NCI-H2171 (cell line): ENCODE results near the gene LKAAEAR1.

Experiments used
- DNase-seq: peaks from one replicate; lab custom pipeline; 2025; lab: John Stamatoyannopoulos, UW

The LKAAEAR1 gene

DNA sequence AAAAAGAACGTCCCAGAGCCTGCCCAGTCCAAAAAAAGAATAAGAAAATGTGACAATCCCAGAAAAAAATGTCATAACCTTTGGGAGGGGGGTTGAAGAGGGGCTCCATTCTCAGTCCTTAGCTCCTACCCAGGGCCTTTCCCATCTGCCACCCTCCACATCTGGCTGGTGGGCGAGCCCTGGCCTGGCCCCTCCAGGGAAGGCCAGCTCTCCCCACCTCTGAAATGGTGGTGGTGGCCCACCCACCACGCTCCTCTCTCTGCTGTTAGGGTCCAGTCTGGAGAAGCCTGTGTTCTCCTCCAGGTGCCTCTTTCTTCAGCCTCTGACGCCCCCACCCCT lies 5.3 kb downstream of the LKAAEAR1 start:
- DNase-seq = no peak

DNA sequence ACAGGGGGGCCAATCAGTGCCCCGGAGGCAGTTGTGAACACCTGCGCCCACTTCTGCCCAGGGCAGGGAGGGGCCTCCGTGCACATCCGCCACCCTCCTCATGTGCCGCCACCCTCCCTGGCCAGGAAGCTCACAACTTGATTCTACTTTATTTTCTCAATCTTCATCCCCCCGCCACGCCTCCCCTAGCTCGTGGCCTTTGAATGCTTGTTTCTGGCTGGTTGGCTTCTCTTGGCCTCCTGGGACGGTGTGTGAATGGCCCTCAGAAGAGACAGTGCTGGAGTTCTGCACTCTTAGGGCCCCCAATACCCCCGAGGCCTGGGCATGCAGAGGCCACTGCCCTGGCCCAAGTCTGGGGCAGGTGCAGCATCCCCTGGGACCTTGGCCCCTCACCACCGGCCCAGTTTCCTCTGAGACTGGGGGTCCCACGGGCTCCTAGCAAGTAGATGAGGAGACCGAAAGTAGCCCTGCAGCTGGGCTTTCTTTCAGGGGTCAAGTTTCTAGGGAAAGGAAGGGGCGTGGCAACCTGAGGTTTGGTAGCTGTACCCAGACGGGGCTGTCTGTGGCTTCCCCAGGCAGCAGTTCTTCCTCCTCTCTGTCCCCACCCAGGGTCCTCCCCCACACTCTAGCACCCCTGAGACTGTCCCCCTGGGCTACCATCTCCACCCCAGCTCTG lies 6.2 kb downstream of the LKAAEAR1 start:
- no peak for DNase-seq

DNA sequence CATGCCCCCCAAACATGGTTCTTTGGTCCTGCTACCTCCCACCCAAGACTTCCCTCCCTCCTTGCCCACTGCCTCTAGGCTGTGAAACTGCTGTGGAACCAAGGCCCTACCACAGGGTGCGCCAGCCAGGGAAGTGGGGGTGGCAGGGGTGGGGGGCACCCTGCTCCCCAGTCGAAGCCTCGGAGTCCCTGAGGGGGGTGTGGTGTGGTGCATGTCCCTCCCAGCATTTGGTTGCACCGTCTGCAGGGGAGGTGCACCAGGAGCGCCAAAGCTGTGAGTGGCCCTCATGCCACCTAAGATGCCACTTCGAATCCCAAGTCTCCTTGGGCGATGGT lies 6.7 kb downstream of the LKAAEAR1 start:
- DNase-seq = no peak

DNA sequence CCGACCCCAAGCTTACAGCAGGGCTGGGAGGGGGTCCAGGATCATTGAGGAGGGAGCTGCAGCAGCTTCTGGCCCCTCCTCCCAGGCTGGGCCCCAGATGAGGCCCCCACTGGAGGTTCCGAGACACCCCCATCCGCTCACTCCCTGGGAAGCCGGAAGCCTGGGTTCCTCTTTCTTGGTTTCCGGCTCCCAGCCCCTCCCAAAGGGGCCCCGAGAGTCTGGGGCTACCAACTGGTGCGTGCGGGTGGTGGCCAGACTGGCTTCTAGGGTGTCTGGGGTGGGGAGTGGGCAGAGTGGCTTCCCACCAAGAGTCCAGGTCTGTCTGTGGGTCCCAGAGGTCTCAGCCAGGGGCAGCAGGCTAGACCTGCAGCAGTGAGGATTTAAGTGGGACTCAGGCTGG lies 7.1 kb downstream of the LKAAEAR1 start:
- no peak for DNase-seq

DNA sequence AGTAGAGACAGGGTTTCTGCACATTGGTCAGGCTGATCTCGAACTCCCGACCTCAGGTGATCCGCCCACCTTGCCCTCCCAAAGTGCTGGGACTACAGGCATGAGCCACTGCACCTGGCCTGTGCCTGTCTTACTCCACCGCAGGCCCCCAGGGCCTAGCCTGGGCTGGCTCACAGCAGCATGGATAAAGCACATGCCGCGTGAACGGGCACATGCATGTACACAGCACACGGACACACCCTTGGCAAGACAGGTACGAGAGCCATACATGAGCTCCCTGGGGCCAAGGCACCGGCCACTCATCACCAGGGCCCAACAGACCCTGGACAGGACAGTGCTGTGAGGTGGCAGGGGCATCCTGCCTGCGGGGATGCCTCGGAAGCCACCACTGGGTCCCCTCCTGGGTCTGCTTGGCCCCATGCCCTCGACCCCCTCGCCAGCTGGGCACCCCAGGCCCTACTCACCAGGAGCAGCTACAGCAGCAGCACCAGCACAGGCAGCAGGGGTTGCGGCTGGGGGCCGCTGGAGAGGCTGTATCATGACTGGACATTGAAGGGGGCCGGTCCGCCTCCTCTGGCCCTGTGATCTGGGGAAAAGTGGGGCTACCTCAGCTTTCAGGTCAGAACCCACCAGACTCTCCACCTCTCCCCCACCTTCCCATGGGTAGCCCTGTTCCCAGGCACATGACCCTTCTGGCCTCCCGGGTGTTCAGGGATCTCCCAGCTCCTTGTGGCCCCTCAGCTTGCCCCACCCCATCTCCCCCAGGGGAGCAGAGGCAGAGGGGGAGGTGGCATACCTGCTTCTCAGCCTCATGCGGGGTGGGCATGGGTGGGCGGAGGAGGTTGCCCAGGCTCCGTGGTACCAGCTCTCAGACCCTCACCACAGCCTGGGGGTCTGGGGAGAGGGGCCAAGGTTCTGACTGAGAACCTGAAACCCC lies 7.9 kb downstream of the LKAAEAR1 start:
- no peak for DNase-seq

DNA sequence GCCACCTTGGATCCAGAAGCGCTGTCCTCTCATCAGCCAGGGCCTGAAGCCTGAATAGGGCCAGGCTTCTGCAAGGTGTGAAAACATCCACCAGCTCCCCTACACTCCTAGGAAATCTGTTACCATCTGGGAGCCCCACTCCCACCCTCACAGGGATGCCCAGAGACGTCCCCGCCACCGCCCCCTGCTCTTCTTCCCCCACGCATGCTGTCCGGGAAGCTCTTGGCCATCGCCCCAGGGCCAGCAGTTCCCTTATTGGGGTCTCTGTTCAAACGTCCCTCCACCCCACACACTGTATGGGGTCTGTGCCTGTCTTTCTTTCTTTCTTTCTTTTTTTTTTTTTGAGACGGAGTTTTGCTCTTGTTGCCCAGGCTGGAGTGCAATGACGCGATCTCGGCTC lies 8.6 kb downstream of the LKAAEAR1 start:
- DNase-seq = no peak

DNA sequence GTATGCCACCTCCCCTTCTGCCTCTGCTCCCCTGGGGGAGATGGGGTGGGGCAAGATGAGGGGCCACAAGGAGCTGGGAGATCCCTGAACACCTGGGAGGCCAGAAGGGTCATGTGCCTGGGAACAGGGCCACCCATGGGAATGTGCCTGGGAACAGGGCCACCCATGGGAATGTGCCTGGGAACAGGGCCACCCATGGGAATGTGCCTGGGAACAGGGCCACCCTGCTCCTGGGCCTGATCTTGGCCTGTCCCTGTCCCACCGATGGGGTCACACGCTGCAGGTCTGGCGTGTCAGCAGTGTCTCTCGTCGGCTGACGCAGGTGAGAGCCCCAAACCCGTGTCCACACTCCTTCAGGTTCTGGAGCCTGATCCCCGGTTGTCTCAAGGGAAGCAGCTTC lies 9.2 kb downstream of the LKAAEAR1 start:
- DNase-seq = no peak

DNA sequence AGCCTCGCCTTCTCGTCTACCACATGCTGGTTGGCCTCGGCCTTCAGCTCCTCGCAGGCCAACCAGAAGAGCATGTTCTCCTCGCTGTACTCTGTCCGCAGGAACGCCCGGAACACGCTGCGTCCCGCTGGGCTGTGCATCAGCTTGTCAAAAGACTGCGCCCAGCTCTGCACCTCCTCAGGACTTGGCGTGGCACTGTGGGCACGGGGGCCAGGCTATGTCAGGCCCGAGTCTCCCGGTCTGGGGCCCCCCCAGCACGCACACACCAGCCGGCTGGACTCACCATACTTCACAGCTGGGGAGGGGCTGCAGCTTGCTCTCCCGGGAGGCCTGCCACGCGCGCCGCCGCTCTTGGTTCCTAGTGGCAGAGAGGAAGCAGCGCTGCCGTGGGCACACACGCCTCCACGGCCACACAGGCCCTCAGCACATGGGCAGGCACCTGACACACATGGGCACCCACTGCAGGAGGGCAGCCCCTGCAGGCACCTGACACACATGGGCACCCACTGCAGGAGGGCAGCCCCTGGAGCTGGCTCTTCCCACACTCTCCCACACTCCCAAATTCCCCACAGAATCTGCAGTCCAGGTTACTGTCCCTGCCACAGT lies 9.9 kb downstream of the LKAAEAR1 start:
- no peak for DNase-seq

DNA sequence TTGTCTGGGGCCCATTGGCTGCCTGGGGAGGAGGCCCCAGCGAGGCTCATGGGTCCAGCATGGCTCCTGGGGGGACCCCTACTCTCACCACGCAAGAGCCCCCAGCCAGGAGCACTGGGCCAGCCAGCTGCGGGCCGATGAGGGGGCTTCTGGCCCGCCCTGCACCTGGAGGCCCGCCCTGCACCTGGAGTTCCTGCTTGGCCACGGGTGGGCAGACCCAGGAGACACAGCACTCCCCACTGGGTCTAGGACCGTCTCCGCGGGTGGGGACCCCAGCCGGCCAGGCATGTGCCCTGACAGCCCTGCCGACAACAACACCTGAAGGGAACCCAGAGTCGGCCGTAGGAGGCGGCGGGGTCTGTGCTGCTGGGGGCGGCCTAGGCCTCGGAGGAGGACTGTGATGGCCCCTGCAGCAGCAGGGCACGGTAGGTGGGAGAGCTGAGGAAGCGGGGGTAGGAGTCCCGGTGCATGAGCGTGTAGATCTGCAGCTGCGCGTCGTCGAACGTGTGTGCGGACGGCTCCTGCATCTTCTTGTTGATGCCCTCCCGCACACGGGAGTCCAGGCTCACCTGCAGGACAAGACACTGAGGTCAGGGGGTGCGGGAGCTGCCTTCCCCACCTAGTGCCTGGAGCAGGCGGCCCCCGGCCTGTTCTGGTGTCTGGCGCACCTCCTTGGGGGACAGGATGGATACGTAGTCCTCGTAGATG lies 10.6 kb downstream of the LKAAEAR1 start:
- DNase-seq = no peak

DNA sequence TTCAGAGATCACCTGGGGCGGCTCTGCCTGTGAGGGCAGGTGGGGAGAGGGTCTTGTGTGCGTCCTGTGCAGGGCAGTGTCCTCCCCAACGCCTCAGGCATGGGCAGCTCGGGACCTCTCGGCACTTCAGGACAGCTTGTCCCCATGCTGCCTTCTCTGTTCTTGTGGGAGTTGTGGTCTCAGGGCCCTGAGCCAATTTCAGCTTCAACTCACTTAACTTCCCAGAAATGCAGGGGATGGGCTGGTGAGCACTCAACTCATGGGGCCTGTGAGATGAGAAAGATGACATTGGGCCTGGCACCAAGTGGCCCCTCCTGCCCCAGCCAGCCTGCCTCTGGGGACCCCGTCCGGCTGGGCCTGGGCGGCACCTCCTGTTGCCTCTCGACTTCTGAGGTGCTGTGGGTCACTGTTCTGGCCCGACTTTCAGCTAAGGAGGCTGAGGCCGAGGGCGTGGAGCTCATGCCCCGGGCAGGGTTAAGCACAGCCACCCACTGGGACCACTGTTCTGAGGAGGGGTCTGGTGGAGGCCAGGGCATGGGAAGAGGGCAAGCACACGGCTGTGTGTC lies 11.6 kb downstream of the LKAAEAR1 start:
- DNase-seq = no peak

DNA sequence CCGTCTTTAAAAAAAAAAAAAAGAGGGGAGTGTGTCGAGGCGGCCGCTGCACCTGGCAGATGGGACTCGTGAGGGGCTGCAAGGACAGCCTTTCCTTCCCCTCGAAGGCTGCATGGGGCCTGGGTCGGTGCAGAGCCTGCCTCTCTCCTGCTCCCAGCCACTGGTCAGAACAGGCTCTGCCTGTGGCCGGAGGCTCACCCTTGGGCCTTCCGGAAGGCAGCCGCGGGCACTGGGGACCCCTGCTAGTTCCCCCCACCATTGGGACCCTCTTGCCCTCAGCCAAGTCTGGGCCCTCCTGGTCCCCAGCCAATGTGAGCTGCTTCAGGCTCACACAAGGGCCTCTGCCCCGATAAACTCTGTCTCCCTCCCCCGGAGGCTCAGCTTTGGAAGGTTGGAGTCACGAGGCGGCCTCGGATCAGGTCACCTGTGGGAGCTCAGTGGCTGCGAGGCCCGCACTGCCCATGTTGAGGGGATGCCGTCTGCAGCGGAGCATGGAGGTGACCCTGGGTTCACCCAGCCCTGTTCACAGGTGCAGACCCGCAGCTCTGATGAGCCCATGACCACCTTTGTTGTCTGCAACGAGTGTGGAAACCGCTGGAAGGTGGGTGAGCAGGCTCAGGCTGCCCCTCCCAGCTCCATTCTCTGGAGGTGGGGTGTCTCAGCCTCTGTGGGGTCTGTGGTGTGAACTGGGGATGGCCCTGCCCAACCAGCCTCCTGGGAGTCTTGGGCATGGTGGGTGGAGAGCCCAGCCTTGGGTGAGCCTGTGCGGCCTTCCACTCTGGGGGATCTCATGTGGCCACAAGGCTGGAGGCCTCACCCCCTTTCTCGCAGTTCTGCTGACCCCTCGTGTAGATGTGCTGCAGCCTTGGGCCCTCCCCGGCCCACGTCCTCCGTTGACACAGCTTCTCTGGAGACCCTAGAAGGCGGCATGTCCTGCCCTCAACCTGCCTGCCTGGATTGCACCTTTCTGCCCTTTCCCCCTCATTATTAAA lies 12.6 kb downstream of the LKAAEAR1 start:
- no peak for DNase-seq

DNA sequence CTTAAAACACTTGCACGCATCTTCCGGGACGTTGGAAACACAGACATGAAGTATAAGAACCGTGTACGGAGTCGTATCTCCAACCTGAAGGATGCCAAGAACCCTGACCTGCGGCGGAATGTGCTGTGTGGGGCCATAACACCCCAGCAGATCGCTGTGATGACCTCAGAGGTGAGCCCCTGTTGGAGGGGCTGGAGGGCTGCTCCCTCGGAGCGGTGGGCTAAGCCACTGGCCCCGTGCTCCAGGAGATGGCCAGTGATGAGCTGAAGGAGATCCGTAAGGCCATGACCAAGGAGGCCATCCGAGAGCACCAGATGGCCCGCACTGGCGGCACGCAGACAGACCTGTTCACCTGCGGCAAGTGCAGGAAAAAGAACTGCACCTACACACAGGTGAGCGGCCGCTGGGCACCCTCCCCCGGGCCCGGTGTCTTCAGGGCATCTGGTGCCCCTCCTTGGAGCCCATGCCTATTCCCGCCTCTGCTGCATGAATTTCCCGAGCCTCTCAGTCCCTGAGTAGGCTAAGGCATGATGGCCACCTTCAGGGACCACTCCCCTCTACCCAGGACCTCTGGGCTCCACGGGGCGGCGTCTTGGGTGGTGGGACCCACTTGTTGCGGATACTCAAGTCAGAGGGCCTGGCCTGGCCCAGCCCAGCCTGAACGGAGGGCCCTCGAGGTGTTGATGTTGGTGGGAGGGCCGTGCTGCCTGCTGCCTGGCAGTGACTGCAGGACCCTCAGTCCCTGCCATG lies 13.8 kb downstream of the LKAAEAR1 start:
- no peak for DNase-seq

DNA sequence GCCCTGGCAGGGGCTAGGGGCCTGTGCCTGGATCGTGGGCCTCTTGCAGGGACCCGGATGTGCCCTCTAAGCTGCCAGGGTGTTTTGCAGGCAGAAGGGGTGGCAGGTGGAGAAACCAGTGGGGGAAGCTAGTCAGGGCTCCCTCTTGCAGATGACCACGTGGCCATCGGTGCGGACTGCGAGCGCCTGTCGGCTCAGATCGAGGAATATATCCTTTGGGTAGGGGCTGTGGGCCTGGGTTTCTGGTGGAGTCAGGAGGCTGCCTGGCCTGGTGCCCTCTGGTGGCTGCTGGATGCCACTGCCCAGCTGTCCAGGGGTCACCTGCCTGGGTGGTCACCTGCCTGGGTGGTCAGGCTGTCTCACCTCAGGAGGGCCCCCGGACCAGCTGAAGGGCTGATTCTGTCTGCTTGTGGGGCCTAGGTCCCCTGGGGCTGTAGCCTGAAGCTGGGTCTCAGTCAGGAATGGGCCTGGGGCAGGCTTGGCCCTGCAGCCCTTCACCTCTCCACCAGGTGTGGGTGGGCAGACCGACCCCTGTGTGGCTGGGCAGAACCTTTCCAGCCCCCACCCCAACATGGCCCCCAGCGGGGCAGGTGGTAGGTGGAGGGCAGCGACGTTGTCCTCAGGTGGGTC lies 14.5 kb downstream of the LKAAEAR1 start:
- no peak for DNase-seq

DNA sequence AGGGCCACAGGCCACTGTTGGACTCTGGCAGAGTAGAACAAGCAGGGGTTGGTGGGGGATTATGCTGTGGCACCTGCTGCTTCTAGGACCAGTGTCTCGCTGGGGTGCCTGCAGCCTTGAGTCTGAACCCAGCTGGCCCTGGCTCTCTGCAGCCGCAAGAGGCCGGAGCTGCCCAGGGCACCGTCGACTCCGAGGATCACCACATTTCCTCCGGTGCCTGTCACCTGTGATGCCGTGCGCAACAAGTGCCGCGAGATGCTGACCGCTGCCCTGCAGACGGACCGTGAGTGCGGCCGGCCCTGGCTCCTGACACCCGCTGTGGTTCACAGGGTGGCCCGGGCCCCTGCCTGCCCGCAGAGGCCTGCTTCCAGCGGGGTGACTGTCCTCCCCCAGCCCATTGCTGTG lies 15.0 kb downstream of the LKAAEAR1 start:
- DNase-seq = no peak

DNA sequence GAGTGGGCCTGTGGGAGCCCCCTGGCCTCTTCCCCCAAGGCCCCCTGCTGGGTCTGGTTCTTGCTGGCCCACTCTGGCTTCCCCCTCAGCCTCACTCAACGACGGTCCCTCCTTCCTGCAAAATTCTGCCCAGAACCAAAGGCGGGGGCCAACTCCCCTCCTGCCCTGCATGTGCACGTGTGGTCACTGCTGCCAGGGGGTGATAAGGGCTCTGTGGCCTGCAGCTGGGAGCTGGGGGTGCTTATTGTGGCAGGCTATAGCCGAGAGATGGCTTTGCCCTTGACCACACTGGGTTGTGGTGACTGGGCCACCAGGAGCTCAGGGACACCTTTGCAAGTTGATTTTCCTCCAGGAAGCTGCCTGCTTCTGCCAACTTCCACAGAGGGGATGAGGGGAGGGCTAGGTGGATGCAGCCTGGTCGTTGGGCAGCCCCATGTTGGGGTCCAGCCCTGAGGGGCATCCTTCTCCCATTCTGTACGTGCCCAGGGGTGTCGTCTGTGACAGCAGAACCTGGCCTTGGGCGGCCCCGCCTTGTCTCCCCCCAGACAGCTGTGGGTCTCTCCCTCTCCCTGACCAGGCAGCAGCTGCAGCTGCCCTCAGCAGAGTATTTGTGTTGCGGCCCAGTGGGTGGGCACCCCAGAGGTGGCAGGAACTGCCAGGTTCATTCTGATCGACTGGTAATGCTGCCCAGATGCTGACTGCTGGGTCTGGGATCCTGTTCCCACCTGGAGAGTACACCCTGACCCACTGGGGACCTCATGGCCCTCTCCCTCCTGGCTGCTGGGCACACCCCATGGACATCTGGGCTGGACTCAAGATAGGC lies 15.6 kb downstream of the LKAAEAR1 start:
- DNase-seq = no peak

DNA sequence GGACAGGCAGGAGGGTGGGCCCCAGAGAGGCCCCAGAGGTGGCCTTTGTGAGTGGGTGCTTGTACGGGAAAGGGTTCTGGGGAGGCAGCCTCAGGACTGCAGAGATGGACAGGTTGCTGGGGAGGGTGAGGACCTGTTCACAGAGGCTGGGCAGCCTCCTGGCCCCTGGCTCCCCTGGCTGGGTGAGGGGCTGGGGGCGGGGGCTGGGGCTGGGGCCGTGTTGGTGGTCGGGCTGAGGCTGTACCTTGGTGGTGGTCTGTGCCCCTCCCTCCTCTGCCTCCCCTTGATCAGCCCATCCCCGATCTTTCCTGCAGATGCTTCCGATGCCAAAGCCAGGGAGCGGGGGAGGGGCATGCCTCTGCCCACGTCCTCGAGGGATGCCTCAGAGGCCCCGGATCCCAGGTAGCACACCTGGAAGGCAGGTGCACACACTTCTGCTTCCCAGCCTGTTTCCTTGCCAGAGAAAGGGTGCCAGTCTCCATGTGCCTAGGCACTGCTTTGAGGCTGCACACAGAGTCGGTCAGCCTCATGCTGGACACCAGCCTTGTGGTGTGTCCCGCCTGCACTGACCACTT lies 16.4 kb downstream of the LKAAEAR1 start:
- DNase-seq = no peak

DNA sequence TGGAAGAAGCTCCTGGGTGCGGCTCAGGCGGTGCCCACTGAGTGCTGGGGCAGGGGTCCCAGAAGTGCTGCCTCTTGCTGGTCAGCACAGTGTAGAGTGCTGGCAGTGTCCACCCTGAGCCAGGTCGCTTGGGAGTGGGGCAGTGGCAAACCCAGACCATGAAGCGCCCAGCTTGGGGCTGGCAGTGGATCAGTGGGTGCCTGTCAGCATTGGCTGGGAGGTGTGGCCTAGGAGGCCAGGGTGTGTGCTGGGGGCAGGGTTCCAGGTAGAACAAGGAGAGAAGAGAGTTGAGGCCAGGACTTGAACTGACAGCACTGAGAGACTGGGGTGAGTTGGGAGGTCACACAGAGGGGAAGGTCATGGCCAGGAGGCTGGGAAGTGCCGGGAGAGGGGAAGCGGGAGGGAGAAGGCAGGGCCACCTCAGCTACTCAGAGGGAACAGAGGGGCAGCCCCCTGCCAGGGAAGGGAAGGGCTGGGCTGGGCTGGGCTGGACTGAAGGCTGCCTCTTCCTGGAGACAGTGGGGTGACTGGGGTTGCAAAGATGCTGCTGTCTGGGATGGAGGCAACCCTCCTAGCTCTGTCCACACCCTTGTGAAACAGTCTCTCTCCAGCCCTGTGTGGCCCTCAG lies 17.1 kb downstream of the LKAAEAR1 start:
- no peak for DNase-seq

DNA sequence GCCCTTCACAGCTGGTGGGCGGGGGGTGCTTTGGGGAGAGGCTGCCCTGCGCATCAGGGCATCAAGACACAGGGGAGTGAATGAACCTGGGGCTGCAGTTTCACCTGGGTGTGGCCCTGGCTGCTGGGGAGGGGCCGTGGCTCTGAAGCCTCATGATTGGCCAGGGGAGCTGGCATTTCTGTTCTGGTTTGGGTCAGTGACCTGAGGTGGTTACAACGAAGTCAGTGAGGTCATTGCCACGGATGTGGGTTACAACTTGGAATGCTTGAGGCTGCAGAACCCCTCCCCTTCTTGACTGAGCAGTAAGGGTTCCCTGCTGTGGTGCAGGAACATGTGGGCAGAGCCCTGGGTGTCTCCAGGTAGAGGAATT lies 18.2 kb downstream of the LKAAEAR1 start:
- no peak for DNase-seq
